ENCODE results near the gene CYTH1. TPM values are rescaled to one million over a fixed set of nuclear protein-coding genes. Genes with fewer than 3 reads are reported as not detected.

CYTH1 gene
- total RNA-seq, 1 donor from 2014 or later, result 147 TPM

- Mint-ChIP-seq H3K4me3 (no peak overlapping the region), H3K27ac (peak overlapping the region; percentile 47), H3K36me3 (ENCODE audit: low read depth) (peaks cover 10% of the 10 kb centered on the region), H3K4me1 (ENCODE audit: low read depth) (peaks cover 81% of the 10 kb centered on the region), H3K27me3 (ENCODE audit: insufficient read depth) (no peaks in the 10 kb centered on the region), H3K9me3 (no peaks in the 10 kb centered on the region)
- intact Hi-C loops (cut with micrococcal nuclease), result no loop called here
- no peak for DNase-seq (ENCODE audit: low spot score)
Observed at GRCh38 chr17:78731904-78732303, 50.2 kb downstream of the CYTH1 start.

- Mint-ChIP-seq H3K27ac (peak overlapping the region; percentile 79), H3K4me1 (ENCODE audit: low read depth) (peaks cover 80% of the 10 kb centered on the region), H3K36me3 (ENCODE audit: low read depth) (peaks cover 22% of the 10 kb centered on the region), H3K9me3 (no peaks in the 10 kb centered on the region), H3K27me3 (ENCODE audit: insufficient read depth) (no peaks in the 10 kb centered on the region), H3K4me3 (peak overlapping the region; percentile 50)
- DNase-seq (ENCODE audit: low spot score), result no peak
- intact Hi-C loops (cut with micrococcal nuclease), result no loop called here
Observed at GRCh38 chr17:78729641-78730040, 52.4 kb downstream of the CYTH1 start.

GRCh38 chr17:78728495-78728894, 53.6 kb downstream of the CYTH1 start:
- peaks cover 86% of the 10 kb centered on the region for H3K4me1 Mint-ChIP-seq (ENCODE audit: low read depth)
- no peak for DNase-seq (ENCODE audit: low spot score)
- peaks cover 23% of the 10 kb centered on the region for H3K36me3 Mint-ChIP-seq (ENCODE audit: low read depth)
- peak overlapping the region; percentile 11 for H3K4me3 Mint-ChIP-seq
- intact Hi-C loops (cut with micrococcal nuclease), result no loop called here
- H3K9me3 Mint-ChIP-seq, result no peaks in the 10 kb centered on the region
- H3K27ac Mint-ChIP-seq, result peak overlapping the region; percentile 49
- no peaks in the 10 kb centered on the region for H3K27me3 Mint-ChIP-seq (ENCODE audit: insufficient read depth)

GRCh38 chr17:78727476-78728229, 54.4 kb downstream of the CYTH1 start:
- H3K27ac Mint-ChIP-seq, result peak overlapping the region; percentile 13
- intact Hi-C loops (cut with micrococcal nuclease), result no loop called here

GRCh38 chr17:78727057-78727456, 55.0 kb downstream of the CYTH1 start:
- Mint-ChIP-seq H3K4me3 (peak overlapping the region; percentile 59), H3K27ac (peak overlapping the region; percentile 73), H3K36me3 (ENCODE audit: low read depth) (peaks cover 19% of the 10 kb centered on the region), H3K27me3 (ENCODE audit: insufficient read depth) (no peaks in the 10 kb centered on the region), H3K4me1 (ENCODE audit: low read depth) (peaks cover 83% of the 10 kb centered on the region), H3K9me3 (no peaks in the 10 kb centered on the region)
- intact Hi-C loops (cut with micrococcal nuclease), result no loop called here
- no peak for DNase-seq (ENCODE audit: low spot score)

More at GRCh38 chr17:78727476-78728229, 54.4 kb downstream of the CYTH1 start:
- Mint-ChIP-seq H3K9me3 (no peaks in the 10 kb centered on the region), H3K4me1 (ENCODE audit: low read depth) (peaks cover 83% of the 10 kb centered on the region), H3K4me3 (no peak overlapping the region), H3K27me3 (ENCODE audit: insufficient read depth) (no peaks in the 10 kb centered on the region), H3K36me3 (ENCODE audit: low read depth) (peaks cover 23% of the 10 kb centered on the region)
- DNase-seq (ENCODE audit: low spot score), result no peak

- peaks cover 80% of the 10 kb centered on the region for H3K4me1 Mint-ChIP-seq (ENCODE audit: low read depth)
- H3K27me3 Mint-ChIP-seq (ENCODE audit: insufficient read depth), result no peaks in the 10 kb centered on the region
- peak overlapping the region; percentile 59 for H3K4me3 Mint-ChIP-seq
- peaks cover 19% of the 10 kb centered on the region for H3K36me3 Mint-ChIP-seq (ENCODE audit: low read depth)
- H3K27ac Mint-ChIP-seq, result peak overlapping the region; percentile 73
- intact Hi-C loops (cut with micrococcal nuclease), result no loop called here
- no peaks in the 10 kb centered on the region for H3K9me3 Mint-ChIP-seq
- DNase-seq (ENCODE audit: low spot score), result no peak
Observed at GRCh38 chr17:78726513-78726912, 55.6 kb downstream of the CYTH1 start.

GRCh38 chr17:78725448-78726021, 56.5 kb downstream of the CYTH1 start:
- peak overlapping the region; percentile 88 for H3K27ac Mint-ChIP-seq
- intact Hi-C loops (cut with micrococcal nuclease), result loop anchor here (1.0 kb wide), 2 partner anchors 16 to 23 kb away; no protein-coding TSS in a partner anchor

GRCh38 chr17:78724999-78725398, 57.1 kb downstream of the CYTH1 start:
- peak overlapping the region; percentile 88 for H3K27ac Mint-ChIP-seq
- peaks cover 75% of the 10 kb centered on the region for H3K4me1 Mint-ChIP-seq (ENCODE audit: low read depth)
- H3K4me3 Mint-ChIP-seq, result peak overlapping the region; percentile 25
- no peaks in the 10 kb centered on the region for H3K27me3 Mint-ChIP-seq (ENCODE audit: insufficient read depth)
- DNase-seq (ENCODE audit: low spot score), result no peak
- H3K36me3 Mint-ChIP-seq (ENCODE audit: low read depth), result peaks cover 17% of the 10 kb centered on the region
- intact Hi-C loops (cut with micrococcal nuclease), result loop anchor here (1.0 kb wide), 2 partner anchors 16 to 23 kb away; no protein-coding TSS in a partner anchor
- no peaks in the 10 kb centered on the region for H3K9me3 Mint-ChIP-seq

More at GRCh38 chr17:78725448-78726021, 56.5 kb downstream of the CYTH1 start:
- DNase-seq (ENCODE audit: low spot score), result no peak
- Mint-ChIP-seq H3K27me3 (ENCODE audit: insufficient read depth) (no peaks in the 10 kb centered on the region), H3K9me3 (no peaks in the 10 kb centered on the region), H3K4me1 (ENCODE audit: low read depth) (peaks cover 74% of the 10 kb centered on the region), H3K36me3 (ENCODE audit: low read depth) (peaks cover 17% of the 10 kb centered on the region), H3K4me3 (peak overlapping the region; percentile 24)

GRCh38 chr17:78724544-78724943, 57.5 kb downstream of the CYTH1 start:
- intact Hi-C loops (cut with micrococcal nuclease), result no loop called here
- Mint-ChIP-seq H3K27me3 (ENCODE audit: insufficient read depth) (no peaks in the 10 kb centered on the region), H3K36me3 (ENCODE audit: low read depth) (peaks cover 16% of the 10 kb centered on the region), H3K4me1 (ENCODE audit: low read depth) (peaks cover 75% of the 10 kb centered on the region), H3K9me3 (no peaks in the 10 kb centered on the region), H3K4me3 (no peak overlapping the region), H3K27ac (no peak overlapping the region)
- DNase-seq (ENCODE audit: low spot score), result no peak

- Mint-ChIP-seq H3K27ac (peak overlapping the region; percentile 53), H3K36me3 (ENCODE audit: low read depth) (peaks cover 16% of the 10 kb centered on the region), H3K27me3 (ENCODE audit: insufficient read depth) (no peaks in the 10 kb centered on the region), H3K4me3 (no peak overlapping the region), H3K4me1 (ENCODE audit: low read depth) (peaks cover 75% of the 10 kb centered on the region), H3K9me3 (no peaks in the 10 kb centered on the region)
- DNase-seq (ENCODE audit: low spot score), result no peak
- intact Hi-C loops (cut with micrococcal nuclease), result loop anchor here (2.0 kb wide), 1 partner anchor 13 kb away; no protein-coding TSS in a partner anchor
Observed at GRCh38 chr17:78723957-78724356, 58.1 kb downstream of the CYTH1 start.

GRCh38 chr17:78723001-78723796, 58.9 kb downstream of the CYTH1 start:
- intact Hi-C loops (cut with micrococcal nuclease), result loop anchor here (2.0 kb wide), 1 partner anchor 14 kb away; no protein-coding TSS in a partner anchor
- Mint-ChIP-seq H3K4me3 (no peak overlapping the region), H3K4me1 (ENCODE audit: low read depth) (peaks cover 75% of the 10 kb centered on the region), H3K36me3 (ENCODE audit: low read depth) (peaks cover 16% of the 10 kb centered on the region), H3K9me3 (no peaks in the 10 kb centered on the region), H3K27me3 (ENCODE audit: insufficient read depth) (no peaks in the 10 kb centered on the region), H3K27ac (peak overlapping the region; percentile 45)
- no peak for DNase-seq (ENCODE audit: low spot score)

GRCh38 chr17:78722246-78722761, 59.8 kb downstream of the CYTH1 start:
- Mint-ChIP-seq H3K27me3 (ENCODE audit: insufficient read depth) (no peaks in the 10 kb centered on the region), H3K4me3 (no peak overlapping the region), H3K27ac (peak overlapping the region; percentile 45), H3K36me3 (ENCODE audit: low read depth) (peaks cover 16% of the 10 kb centered on the region), H3K4me1 (ENCODE audit: low read depth) (peaks cover 75% of the 10 kb centered on the region), H3K9me3 (no peaks in the 10 kb centered on the region)
- intact Hi-C loops (cut with micrococcal nuclease), result loop anchor here (2.0 kb wide), 1 partner anchor 14 kb away; no protein-coding TSS in a partner anchor
- no peak for DNase-seq (ENCODE audit: low spot score)
